ENCODE data around the gene LRCH3.

The LRCH3 gene

GRCh38 chr3:197791113-197791891 lies at the start of gene LRCH3:
Gene LRCH3 (plus strand): TSS chr3:197791254. CDS start chr3:197791279, 25 bp downstream.
- Histone ChIP-seq H3K36me3 (ENCODE audit: insufficient read depth, low read length) (no peaks in the 10 kb centered on the region), H3K4me3 (peak within 1 kb of the TSS; percentile 90), H3K9ac (ENCODE audit: insufficient read length) (peak within 1 kb of the TSS; percentile 97), H3K9me3 (ENCODE audit: low read depth, low read length) (no peaks in the 10 kb centered on the region), H3K27ac (peak within 1 kb of the TSS; percentile 78)
- TF ChIP-seq FOXP2 (optimal IDR thresholded peaks at IDR 0.05; ENCODE audit: control extremely low read depth, extremely low read length, insufficient read depth), result no peak
- no peak for TF ChIP-seq EZH2 (IDR thresholded peaks at IDR 0.05)
- TF ChIP-seq POLR2AphosphoS5 (IDR thresholded peaks at IDR 0.05; ENCODE audit: borderline replicate concordance, low read depth, low read length), result peak; percentile 97
- DNase-seq (ENCODE audit: low read depth, low spot score), result no peak

GRCh38 chr3:197742787-197743186 lies 48.3 kb upstream of the LRCH3 start:
- no peak overlapping the region for H3K27ac ChIP-seq
- no peak for DNase-seq (ENCODE audit: low read depth, low spot score)
- H3K4me3 ChIP-seq, result no peak overlapping the region
- no peaks in the 10 kb centered on the region; the same call in 1 of the 2 replicates for H3K9me3 ChIP-seq (ENCODE audit: low read depth, low read length)
- TF ChIP-seq FOXP2 (optimal IDR thresholded peaks at IDR 0.05; ENCODE audit: control extremely low read depth, extremely low read length, insufficient read depth) (no peak), EZH2 (IDR thresholded peaks at IDR 0.05) (no peak), POLR2AphosphoS5 (IDR thresholded peaks at IDR 0.05; ENCODE audit: borderline replicate concordance, low read depth, low read length) (no peak)
- no peaks in the 10 kb centered on the region for H3K36me3 ChIP-seq (ENCODE audit: insufficient read depth, low read length)
- H3K9ac ChIP-seq (ENCODE audit: insufficient read length), result no peak overlapping the region

- no peak overlapping the region for H3K9ac ChIP-seq (ENCODE audit: insufficient read length)
- no peaks in the 10 kb centered on the region for H3K36me3 ChIP-seq (ENCODE audit: insufficient read depth, low read length)
- TF ChIP-seq FOXP2 (optimal IDR thresholded peaks at IDR 0.05; ENCODE audit: control extremely low read depth, extremely low read length, insufficient read depth) (no peak), EZH2 (IDR thresholded peaks at IDR 0.05) (no peak)
- DNase-seq (ENCODE audit: low read depth, low spot score), result no peak
- H3K4me3 ChIP-seq, result no peak overlapping the region
- H3K27ac ChIP-seq, result peak overlapping the region; percentile 33; the same call in 1 of the 2 replicates
- H3K9me3 ChIP-seq (ENCODE audit: low read depth, low read length), result no peaks in the 10 kb centered on the region; the same call in 1 of the 2 replicates
Observed at GRCh38 chr3:197746209-197746608, 44.8 kb upstream of the LRCH3 start.

GRCh38 chr3:197746801-197747237 lies 44.2 kb upstream of the LRCH3 start:
- no peak for DNase-seq (ENCODE audit: low read depth, low spot score)
- no peak overlapping the region for H3K9ac ChIP-seq (ENCODE audit: insufficient read length)
- H3K4me3 ChIP-seq, result no peak overlapping the region
- H3K27ac ChIP-seq, result peak overlapping the region; percentile 33; the same call in 1 of the 2 replicates
- no peaks in the 10 kb centered on the region; the same call in 1 of the 2 replicates for H3K9me3 ChIP-seq (ENCODE audit: low read depth, low read length)
- no peak for TF ChIP-seq POLR2AphosphoS5 (IDR thresholded peaks at IDR 0.05; ENCODE audit: borderline replicate concordance, low read depth, low read length)
- no peak for TF ChIP-seq FOXP2 (optimal IDR thresholded peaks at IDR 0.05; ENCODE audit: control extremely low read depth, extremely low read length, insufficient read depth)
- TF ChIP-seq EZH2 (IDR thresholded peaks at IDR 0.05), result no peak
- no peaks in the 10 kb centered on the region for H3K36me3 ChIP-seq (ENCODE audit: insufficient read depth, low read length)

GRCh38 chr3:197748597-197749314 lies 42.3 kb upstream of the LRCH3 start:
- DNase-seq (ENCODE audit: low read depth, low spot score), result peak; percentile 96
- H3K4me3 ChIP-seq, result peak overlapping the region; percentile 90
- peak overlapping the region; percentile 80 for H3K27ac ChIP-seq
- no peaks in the 10 kb centered on the region; the same call in 1 of the 2 replicates for H3K9me3 ChIP-seq (ENCODE audit: low read depth, low read length)
- no peaks in the 10 kb centered on the region for H3K36me3 ChIP-seq (ENCODE audit: insufficient read depth, low read length)
- TF ChIP-seq POLR2AphosphoS5 (IDR thresholded peaks at IDR 0.05; ENCODE audit: borderline replicate concordance, low read depth, low read length), result peak; percentile 60; the same call in 1 of the 2 replicates
- no peak for TF ChIP-seq FOXP2 (optimal IDR thresholded peaks at IDR 0.05; ENCODE audit: control extremely low read depth, extremely low read length, insufficient read depth)
- TF ChIP-seq EZH2 (IDR thresholded peaks at IDR 0.05), result no peak
- peak overlapping the region; percentile 41 for H3K9ac ChIP-seq (ENCODE audit: insufficient read length)

GRCh38 chr3:197749315-197749600 lies 41.8 kb upstream of the LRCH3 start:
- DNase-seq (ENCODE audit: low read depth, low spot score), result no peak
- Histone ChIP-seq H3K9me3 (ENCODE audit: low read depth, low read length) (no peaks in the 10 kb centered on the region; the same call in 1 of the 2 replicates), H3K9ac (ENCODE audit: insufficient read length) (peak overlapping the region; percentile 41), H3K36me3 (ENCODE audit: insufficient read depth, low read length) (no peaks in the 10 kb centered on the region), H3K4me3 (peak overlapping the region; percentile 90), H3K27ac (peak overlapping the region; percentile 80)
- peak; percentile 28 for TF ChIP-seq FOXP2 (optimal IDR thresholded peaks at IDR 0.05; ENCODE audit: control extremely low read depth, extremely low read length, insufficient read depth)
- TF ChIP-seq POLR2AphosphoS5 (IDR thresholded peaks at IDR 0.05; ENCODE audit: borderline replicate concordance, low read depth, low read length), result no peak

- DNase-seq (ENCODE audit: low read depth, low spot score), result peak; percentile 22
- Histone ChIP-seq H3K36me3 (ENCODE audit: insufficient read depth, low read length) (no peaks in the 10 kb centered on the region), H3K27ac (peak within 1 kb of the TSS; percentile 80), H3K9me3 (ENCODE audit: low read depth, low read length) (0 out of 2 replicates have a peak, but pooled peaks cover 3% of the 10 kb centered on the region), H3K9ac (ENCODE audit: insufficient read length) (peak within 1 kb of the TSS; percentile 86), H3K4me3 (peak within 1 kb of the TSS; percentile 90)
- no peak for TF ChIP-seq EZH2 (IDR thresholded peaks at IDR 0.05)
- peak; percentile 66; the same call in 1 of the 2 replicates for TF ChIP-seq POLR2AphosphoS5 (IDR thresholded peaks at IDR 0.05; ENCODE audit: borderline replicate concordance, low read depth, low read length)
Observed at GRCh38 chr3:197749601-197750395, 41.3 kb upstream of the LRCH3 start, which contains the start of gene FYTTD1. Gene FYTTD1 (plus strand): TSS chr3:197749883. CDS start chr3:197749972, 89 bp downstream.
